HG03039 (cell line): ENCODE measurements around the gene CHST15.

Experiments used
- ATAC-seq: cut with Tn5 transposase; IDR thresholded peaks from one replicate; pipeline ENCODE4 v1.9.1; 2021; ENCODE audit warnings: mild to moderate bottlenecking, moderate library complexity; ENCODE audit not compliant: unreplicated experiment

CHST15 gene

GRCh38 chr10:124002391-124003069 is 90.9 kb downstream of the CHST15 start:
- no peak for ATAC-seq

GRCh38 chr10:124001391-124002148 is 91.8 kb downstream of the CHST15 start:
- ATAC-seq: no peak

- ATAC-seq: no peak
Measured at GRCh38 chr10:124000792-124001201, 92.6 kb downstream of the CHST15 start.

- ATAC-seq: no peak
Measured at GRCh38 chr10:123999956-124000615, 93.3 kb downstream of the CHST15 start.

GRCh38 chr10:123999261-123999660 is 94.1 kb downstream of the CHST15 start:
- ATAC-seq: no peak

GRCh38 chr10:123998197-123999141 is 94.9 kb downstream of the CHST15 start:
- ATAC-seq: no peak

GRCh38 chr10:123997486-123998196 is 95.8 kb downstream of the CHST15 start:
- no peak for ATAC-seq

GRCh38 chr10:123997013-123997412 is 96.4 kb downstream of the CHST15 start:
- no peak for ATAC-seq

- ATAC-seq: no peak
Measured at GRCh38 chr10:123996302-123996701, 97.1 kb downstream of the CHST15 start.

- ATAC-seq: no peak
Measured at GRCh38 chr10:123995461-123996131, 97.8 kb downstream of the CHST15 start.

- no peak for ATAC-seq
Measured at GRCh38 chr10:123995082-123995460, 98.3 kb downstream of the CHST15 start.

- ATAC-seq: no peak
Measured at GRCh38 chr10:123994417-123995081, 98.8 kb downstream of the CHST15 start.

- no peak for ATAC-seq
Measured at GRCh38 chr10:123993534-123994416, 99.6 kb downstream of the CHST15 start.

- ATAC-seq: no peak
Measured at GRCh38 chr10:123991611-123992570, 101.5 kb downstream of the CHST15 start.

- ATAC-seq: no peak
Measured at GRCh38 chr10:123990889-123991288, 102.5 kb downstream of the CHST15 start.

GRCh38 chr10:123988694-123989093 is 104.7 kb downstream of the CHST15 start:
- no peak for ATAC-seq

- ATAC-seq: no peak
Measured at GRCh38 chr10:123986736-123987135, 106.7 kb downstream of the CHST15 start.
